Keratinocyte (primary cell): ENCODE measurements around the gene GPT2. TPM values are rescaled to one million over a fixed set of nuclear protein-coding genes. Genes with fewer than 3 reads are reported as not detected.

Source experiments
- DNase-seq: peaks from one replicate; pipeline ENCODE4 v3.0.0-alpha.2; 2011; ENCODE audit warnings: low read depth, missing footprints, low spot score
- FAIRE-seq: peaks from 2 replicates; lab custom pipeline; 2011; peaks lifted over from hg19 to GRCh38; lab: Jason Lieb, UNC
- H2AFZ ChIP-seq: 2 replicates; pipeline ENCODE4 v1.6.0; 2012; ENCODE audit warnings: low read length, control low read depth, inconsistent platforms; ENCODE audit not compliant: control insufficient read depth
- H3K27ac ChIP-seq: 2 replicates; pipeline ENCODE4 v1.5.1; 2011; ENCODE audit warnings: low read length; ENCODE audit not compliant: control insufficient read depth, insufficient read depth
- H3K27me3 ChIP-seq: 3 replicates; pipeline ENCODE4 v1.6.0; 2011; ENCODE audit warnings: low read length; ENCODE audit not compliant: control insufficient read depth, insufficient read depth; ENCODE audit errors: extremely low read depth
- H3K36me3 ChIP-seq, 2 experiments: 2 replicates in 1 of 2; 3 replicates in 1 of 2; pipeline ENCODE4 v1.5.1; 2011; ENCODE audit warnings: low read length in 2 of 2, mild to moderate bottlenecking in 1 of 2; ENCODE audit not compliant: control insufficient read depth in 2 of 2, insufficient read depth in 2 of 2; ENCODE audit errors: extremely low read depth in 1 of 2
- H3K4me1 ChIP-seq: 3 replicates; pipeline ENCODE4 v1.5.1; 2011; ENCODE audit warnings: low read length; ENCODE audit not compliant: control insufficient read depth, insufficient read depth; ENCODE audit errors: extremely low read depth
- H3K4me2 ChIP-seq: 3 replicates; pipeline ENCODE4 v1.6.0; 2011; ENCODE audit warnings: low read depth, low read length; ENCODE audit not compliant: control insufficient read depth, insufficient read depth; ENCODE audit errors: extremely low read depth
- H3K4me3 ChIP-seq, 3 experiments: fragments of 200-600 bp in 1 of 3; sonication (generic) in 1 of 3; 2 replicates in 2 of 3; 3 replicates in 1 of 3; pipeline ENCODE4 v1.5.1; 2011 to 2016; ENCODE audit warnings: low read length in 3 of 3, mild to moderate bottlenecking in 3 of 3, control low read depth in 2 of 3, inconsistent platforms in 1 of 3, low read depth in 1 of 3, mixed read lengths in 1 of 3, mixed run types in 1 of 3, moderate library complexity in 1 of 3; ENCODE audit not compliant: control insufficient read depth in 2 of 3, insufficient read depth in 2 of 3; ENCODE audit errors: extremely low read depth in 1 of 3
- H3K79me2 ChIP-seq: 2 replicates; pipeline ENCODE4 v1.6.0; 2012; ENCODE audit warnings: low read length; ENCODE audit not compliant: control insufficient read depth, insufficient read depth
- H3K9ac ChIP-seq: 3 replicates; pipeline ENCODE4 v1.6.0; 2011; ENCODE audit warnings: low read length; ENCODE audit not compliant: control insufficient read depth, insufficient read depth; ENCODE audit errors: extremely low read depth
- H3K9me1 ChIP-seq: 3 replicates; pipeline ENCODE4 v1.6.0; 2011; ENCODE audit warnings: low read length; ENCODE audit not compliant: control insufficient read depth, insufficient read depth; ENCODE audit errors: extremely low read depth
- H3K9me3 ChIP-seq: 2 replicates; pipeline ENCODE4 v1.5.1; 2012; ENCODE audit warnings: low read depth, low read length; ENCODE audit not compliant: control insufficient read depth
- H4K20me1 ChIP-seq: 3 replicates; pipeline ENCODE4 v1.6.0; 2011; ENCODE audit warnings: low read length; ENCODE audit not compliant: control insufficient read depth, insufficient read depth; ENCODE audit errors: extremely low read depth
- CTCF ChIP-seq, 3 experiments: IDR thresholded peaks in 1 of 3; conservative IDR thresholded peaks in 1 of 3; optimal IDR thresholded peaks in 1 of 3; 2 replicates in 2 of 3; 3 replicates in 1 of 3; pipeline versions ENCODE3 to v1.5.1; 2011; ENCODE audit warnings: low read length in 3 of 3, mild to moderate bottlenecking in 3 of 3, moderate library complexity in 2 of 3, control low read depth in 1 of 3, inconsistent platforms in 1 of 3; ENCODE audit not compliant: insufficient read depth in 2 of 3; ENCODE audit errors: extremely low read depth in 1 of 3
- EZH2 ChIP-seq: IDR thresholded peaks from one replicate; pipeline ENCODE4 v1.6.1; 2012; ENCODE audit warnings: inconsistent platforms, mild to moderate bottlenecking, low read length, moderate library complexity
- dilution Hi-C: fragments of 300-500 bp; cut with MboI; formaldehyde crosslinking; loops from one replicate; pipeline ENCODE4 v1.7.0; 2020; ENCODE audit warnings: low sequenced_read_pairs; ENCODE audit not compliant: extremely low pct_ligation_motif_present
- polyA plus RNA-seq, 5 experiments: library from polyadenylated mRNA; depleted of rRNA in 3 of 5; stranded (reverse) in 3 of 5; stranded (forward) in 1 of 5; unstranded in 1 of 5; fragments of >200 nt; gene quantifications; 1 replicate in 1 of 5; 2 replicates in 3 of 5; 3 replicates in 1 of 5; pipeline versions ENCODE4 v1.2.1 to v1.2.3, GENCODE V29; 2011 to 2012; ENCODE audit warnings: missing spikeins in 2 of 5, low read depth in 1 of 5, low replicate concordance in 1 of 5

The GPT2 gene
- polyA plus RNA-seq, 1 donor (not counting 4 experiments of a cell fraction or from before 2014, with no cell fraction given): 16.1 TPM

DNA sequence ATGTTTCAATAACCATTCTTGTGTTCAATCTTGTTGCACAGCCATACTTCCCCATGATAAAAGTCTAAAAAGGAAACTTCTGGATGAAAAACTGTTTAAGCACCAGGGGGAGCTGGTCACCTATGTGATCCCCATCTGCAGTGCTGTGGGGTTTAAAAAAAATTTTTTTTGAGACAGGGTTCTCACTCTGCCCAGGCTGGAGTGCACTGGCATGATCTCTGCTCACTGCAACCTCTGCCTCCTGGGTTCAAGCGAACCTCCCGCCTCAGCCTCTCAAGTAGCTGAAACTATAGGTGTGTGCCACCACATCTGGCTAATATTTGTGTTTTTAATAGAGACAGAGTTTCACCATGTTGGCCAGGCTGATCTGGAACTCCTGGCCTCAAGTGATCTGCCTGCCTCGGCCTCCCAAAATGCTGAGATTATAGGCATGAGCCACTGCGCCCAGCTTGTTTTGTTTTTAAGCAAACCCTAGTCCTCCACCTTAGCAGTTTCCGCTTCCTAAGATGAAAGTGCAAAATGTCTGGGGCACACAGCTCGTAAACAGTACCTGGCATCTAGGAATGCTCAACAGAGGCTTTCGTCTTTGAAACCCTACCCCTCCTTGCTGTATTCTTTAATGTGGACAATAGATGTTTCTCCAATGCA lies 63.9 kb downstream of the GPT2 start:
- DNase-seq (no peak), FAIRE-seq (peak; percentile 29)
- no peak overlapping the region for H3K27ac ChIP-seq
- no peaks in the 10 kb centered on the region for H3K79me2 ChIP-seq
- H3K36me3 ChIP-seq: no peaks in the 10 kb centered on the region
- no peaks in the 10 kb centered on the region for H3K27me3 ChIP-seq
- H3K9me3 ChIP-seq: no peaks in the 10 kb centered on the region
- H3K4me2 ChIP-seq: no peak overlapping the region
- no peaks in the 10 kb centered on the region for H3K9me1 ChIP-seq
- H3K4me3 ChIP-seq: no peak overlapping the region
- H3K4me1 ChIP-seq: no peaks in the 10 kb centered on the region
- no peak overlapping the region for H3K9ac ChIP-seq
- no peak overlapping the region for H2AFZ ChIP-seq
- TF ChIP-seq EZH2: no peak
- peak; percentile 41 to 51 (median 47) for TF ChIP-seq CTCF (optimal IDR thresholded peaks at IDR 0.05 in 1 of 3, IDR thresholded peaks at IDR 0.05 in 1 of 3, conservative IDR thresholded peaks at IDR 0.05 in 1 of 3; ENCODE audit: extremely low read depth in 1 of 3, insufficient read depth in 2 of 3, low read length in 3 of 3)
- dilution Hi-C loops: no loop called here
- no peaks in the 10 kb centered on the region for H4K20me1 ChIP-seq

DNA sequence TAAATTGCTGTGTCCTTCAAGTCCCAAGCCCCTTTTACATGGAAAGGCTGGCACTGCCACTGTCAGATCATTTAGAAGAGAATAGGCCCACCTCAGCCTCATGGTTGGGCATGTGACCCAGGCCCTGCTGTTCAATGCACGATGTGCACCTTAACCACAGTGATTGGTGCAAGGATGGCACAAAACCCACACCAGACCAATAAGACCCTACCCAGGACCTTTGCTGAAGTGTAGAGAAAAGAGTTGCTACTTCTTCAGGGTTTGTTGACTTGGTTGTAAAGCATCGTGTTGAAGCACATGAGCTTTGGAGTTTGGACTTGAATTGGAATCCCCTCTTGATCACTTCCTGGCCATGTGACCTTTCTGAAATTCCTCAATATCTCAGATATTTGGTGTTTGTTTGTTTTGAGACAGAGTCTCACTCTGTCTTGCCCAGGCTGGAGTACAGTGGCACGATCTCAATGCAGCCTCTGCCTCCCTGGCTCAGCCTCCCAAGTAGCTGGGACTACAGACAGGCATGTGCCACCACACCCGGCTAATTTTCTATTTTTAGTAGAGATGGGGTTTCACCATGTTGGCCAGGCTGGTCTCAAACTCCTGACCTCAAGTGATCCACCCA lies 64.5 kb downstream of the GPT2 start:
- DNase-seq (no peak), FAIRE-seq (no peak)
- dilution Hi-C loops: no loop called here
- Histone ChIP-seq H4K20me1 (no peaks in the 10 kb centered on the region), H2AFZ (no peak overlapping the region), H3K79me2 (no peaks in the 10 kb centered on the region), H3K27me3 (no peaks in the 10 kb centered on the region), H3K9me1 (no peaks in the 10 kb centered on the region), H3K4me3 (no peak overlapping the region), H3K27ac (no peak overlapping the region), H3K9me3 (no peaks in the 10 kb centered on the region), H3K36me3 (no peaks in the 10 kb centered on the region), H3K4me1 (no peaks in the 10 kb centered on the region), H3K4me2 (no peak overlapping the region), H3K9ac (no peak overlapping the region)
- TF ChIP-seq CTCF (optimal IDR thresholded peaks at IDR 0.05 in 1 of 3, IDR thresholded peaks at IDR 0.05 in 1 of 3, conservative IDR thresholded peaks at IDR 0.05 in 1 of 3; ENCODE audit: extremely low read depth in 1 of 3, insufficient read depth in 2 of 3, low read length in 3 of 3) (no peak), EZH2 (no peak)
